KOPT-K1 (cell line): ENCODE data around the gene GRID2.

Experiments
- H3K27ac ChIP-seq: fragments of 200-600 bp; sonication (generic); 2 replicates; pipeline ENCODE4 v1.5.1; 2016; ENCODE audit warnings: antibody characterized with exemption, mild to moderate bottlenecking, low read depth, low read length; ENCODE audit not compliant: poor library complexity, severe bottlenecking
- H3K36me3 ChIP-seq: fragments of 200-600 bp; sonication (generic); 2 replicates; pipeline ENCODE4 v1.5.1; 2017; ENCODE audit warnings: antibody characterized with exemption, mild to moderate bottlenecking, low read length, moderate library complexity; ENCODE audit not compliant: insufficient read depth
- H3K9me3 ChIP-seq: fragments of 200-600 bp; sonication (generic); 2 replicates; pipeline ENCODE4 v1.5.1; 2017; ENCODE audit warnings: antibody characterized with exemption, low read length, mild to moderate bottlenecking; ENCODE audit not compliant: insufficient read depth, poor library complexity, severe bottlenecking

GRID2 gene

GRCh38 chr4:92885632-92886031 is 581.9 kb downstream of the GRID2 start:
- H3K27ac ChIP-seq: no peak overlapping the region
- no peaks in the 10 kb centered on the region for H3K9me3 ChIP-seq
- H3K36me3 ChIP-seq: no peaks in the 10 kb centered on the region

GRCh38 chr4:92952426-92952825 is 648.7 kb downstream of the GRID2 start:
- Histone ChIP-seq H3K9me3 (no peaks in the 10 kb centered on the region), H3K27ac (no peak overlapping the region), H3K36me3 (no peaks in the 10 kb centered on the region)

GRCh38 chr4:92952897-92953296 is 649.1 kb downstream of the GRID2 start:
- Histone ChIP-seq H3K36me3 (no peaks in the 10 kb centered on the region), H3K27ac (no peak overlapping the region), H3K9me3 (no peaks in the 10 kb centered on the region)

- no peaks in the 10 kb centered on the region for H3K36me3 ChIP-seq
- H3K9me3 ChIP-seq: no peaks in the 10 kb centered on the region
- no peak overlapping the region for H3K27ac ChIP-seq
Measured at GRCh38 chr4:92953462-92953861, 649.7 kb downstream of the GRID2 start.

GRCh38 chr4:92961881-92962280 is 658.1 kb downstream of the GRID2 start:
- H3K36me3 ChIP-seq: no peaks in the 10 kb centered on the region
- H3K9me3 ChIP-seq: no peaks in the 10 kb centered on the region
- no peak overlapping the region for H3K27ac ChIP-seq

- Histone ChIP-seq H3K9me3 (no peaks in the 10 kb centered on the region), H3K27ac (no peak overlapping the region), H3K36me3 (no peaks in the 10 kb centered on the region)
Measured at GRCh38 chr4:92962831-92963230, 659.1 kb downstream of the GRID2 start.

GRCh38 chr4:92968556-92968955 is 664.8 kb downstream of the GRID2 start:
- no peaks in the 10 kb centered on the region for H3K36me3 ChIP-seq
- no peak overlapping the region for H3K27ac ChIP-seq

GRCh38 chr4:92968996-92969395 is 665.2 kb downstream of the GRID2 start:
- no peak overlapping the region for H3K27ac ChIP-seq
- H3K36me3 ChIP-seq: no peaks in the 10 kb centered on the region
- H3K9me3 ChIP-seq: no peaks in the 10 kb centered on the region

More at GRCh38 chr4:92968556-92968955, 664.8 kb downstream of the GRID2 start:
- no peaks in the 10 kb centered on the region for H3K9me3 ChIP-seq

GRCh38 chr4:92969650-92970379 is 666.0 kb downstream of the GRID2 start:
- H3K9me3 ChIP-seq: no peaks in the 10 kb centered on the region
- no peaks in the 10 kb centered on the region for H3K36me3 ChIP-seq
- no peak overlapping the region for H3K27ac ChIP-seq

GRCh38 chr4:92970996-92971395 is 667.2 kb downstream of the GRID2 start:
- H3K9me3 ChIP-seq: no peaks in the 10 kb centered on the region
- no peaks in the 10 kb centered on the region for H3K36me3 ChIP-seq
- no peak overlapping the region for H3K27ac ChIP-seq

GRCh38 chr4:92988301-92988700 is 684.5 kb downstream of the GRID2 start:
- H3K36me3 ChIP-seq: no peaks in the 10 kb centered on the region
- H3K27ac ChIP-seq: no peak overlapping the region
- no peaks in the 10 kb centered on the region for H3K9me3 ChIP-seq

- no peaks in the 10 kb centered on the region for H3K9me3 ChIP-seq
- H3K27ac ChIP-seq: no peak overlapping the region
- no peaks in the 10 kb centered on the region for H3K36me3 ChIP-seq
Measured at GRCh38 chr4:92992758-92993157, 689.0 kb downstream of the GRID2 start.

GRCh38 chr4:92994727-92995126 is 691.0 kb downstream of the GRID2 start:
- no peaks in the 10 kb centered on the region for H3K9me3 ChIP-seq
- H3K36me3 ChIP-seq: no peaks in the 10 kb centered on the region
- H3K27ac ChIP-seq: no peak overlapping the region

- H3K27ac ChIP-seq: no peak overlapping the region
- H3K9me3 ChIP-seq: no peaks in the 10 kb centered on the region
- H3K36me3 ChIP-seq: no peaks in the 10 kb centered on the region
Measured at GRCh38 chr4:92996533-92996932, 692.8 kb downstream of the GRID2 start.

- Histone ChIP-seq H3K9me3 (no peaks in the 10 kb centered on the region), H3K27ac (no peak overlapping the region), H3K36me3 (no peaks in the 10 kb centered on the region)
Measured at GRCh38 chr4:93000910-93001309, 697.1 kb downstream of the GRID2 start.

- Histone ChIP-seq H3K9me3 (no peaks in the 10 kb centered on the region), H3K27ac (no peak overlapping the region), H3K36me3 (no peaks in the 10 kb centered on the region)
Measured at GRCh38 chr4:93002240-93002639, 698.5 kb downstream of the GRID2 start.
